Stimulated activated CD8-positive, alpha-beta memory T cell treated with anti-CD3 and anti-CD28 coated beads, Interleukin-7, amount 100 ng/mL, for 4 hours (primary cell): ENCODE results near the gene AMIGO1.
"Not testable (repeated sequence)": the region's sequence is repeated elsewhere in the genome, so short reads cannot be mapped to it uniquely, and the experiment has no call there.

ENCODE experiments used
- DNase-seq, 2 donors: peaks; one replicate each; pipeline ENCODE4 v3.0.0-alpha.2; 2020; ENCODE audit warnings: low read depth in 2 of 2

Gene AMIGO1

GRCh38 chr1:109483672-109484518 lies 25.6 kb downstream of the AMIGO1 start, which contains the start of gene ATXN7L2:
Gene ATXN7L2, plus strand, starts transcription at chr1:109483905. Its CDS starts 49 bp downstream, at chr1:109483954.
- DNase-seq, result peak; percentile 86 to 91

GRCh38 chr1:109482791-109483671 lies 26.5 kb downstream of the AMIGO1 start:
- DNase-seq, result peak; percentile 9 to 36

DNA sequence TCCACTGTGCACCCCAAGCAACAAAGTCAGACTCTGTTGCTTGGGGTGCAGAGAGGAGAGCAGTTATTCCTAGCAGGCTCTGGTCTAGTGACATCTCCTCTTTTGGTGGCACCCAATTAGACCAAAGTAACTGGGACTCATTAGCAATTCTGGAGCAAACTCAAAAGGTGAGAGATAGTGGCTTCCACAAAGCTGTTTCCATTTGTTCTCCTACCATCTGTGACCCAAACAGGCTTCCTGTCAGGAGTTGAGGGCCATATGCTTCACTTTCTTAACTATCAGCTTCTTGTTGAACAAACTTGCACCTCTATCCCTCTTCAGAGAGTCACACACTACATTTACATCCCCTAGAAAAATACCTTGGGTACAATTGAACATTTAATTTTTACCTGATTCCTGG lies 27.3 kb downstream of the AMIGO1 start:
- no peak for DNase-seq

GRCh38 chr1:109481646-109482045 lies 27.9 kb downstream of the AMIGO1 start:
- no peak for DNase-seq

DNA sequence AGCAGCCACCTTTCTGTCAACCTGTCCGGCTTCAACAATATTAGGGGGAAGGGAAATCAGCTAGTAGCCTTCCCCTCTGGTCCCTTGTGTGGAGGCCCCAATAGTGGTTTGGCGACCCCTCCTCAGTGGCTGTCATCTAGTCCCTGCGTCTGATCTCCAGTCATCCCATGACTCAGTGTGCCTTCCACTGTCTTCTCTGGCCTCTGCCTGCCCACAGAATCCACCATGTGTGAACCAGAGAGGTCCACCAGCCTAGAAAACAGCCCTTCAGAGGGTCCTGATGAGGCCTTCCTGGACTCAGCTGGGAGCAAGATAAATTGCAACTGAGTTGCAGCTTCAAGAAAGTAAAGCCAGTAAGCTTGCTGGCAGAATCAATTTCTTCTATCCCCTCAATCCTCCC lies 29.6 kb downstream of the AMIGO1 start:
- DNase-seq, result no peak

- no peak for DNase-seq
These were observed 30.2 kb downstream of the AMIGO1 start for GRCh38 chr1:109479311-109479710.

DNA sequence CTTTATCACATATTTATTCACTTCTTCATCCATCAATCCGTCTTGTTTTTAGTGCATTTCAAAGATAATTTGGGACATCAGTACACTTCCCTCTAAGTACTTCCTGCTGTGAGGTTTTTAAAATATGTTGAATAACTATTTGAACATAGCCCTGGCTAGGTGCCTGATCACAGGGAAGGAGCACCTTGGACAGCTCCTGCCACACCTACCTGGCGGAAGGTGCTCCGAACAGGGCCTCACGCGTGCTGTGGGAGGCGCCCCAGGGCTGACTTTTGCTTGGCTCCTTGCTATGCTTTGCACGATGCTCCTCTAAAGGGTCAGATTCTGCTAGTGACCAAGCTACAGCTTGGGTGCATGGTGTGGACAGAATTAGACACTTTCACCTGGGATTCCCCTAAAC lies 30.7 kb downstream of the AMIGO1 start:
- no peak for DNase-seq

- DNase-seq, result no peak
These were observed 31.7 kb downstream of the AMIGO1 start for GRCh38 chr1:109477821-109478220.

GRCh38 chr1:109476825-109477224 lies 32.7 kb downstream of the AMIGO1 start:
- no peak for DNase-seq

DNA sequence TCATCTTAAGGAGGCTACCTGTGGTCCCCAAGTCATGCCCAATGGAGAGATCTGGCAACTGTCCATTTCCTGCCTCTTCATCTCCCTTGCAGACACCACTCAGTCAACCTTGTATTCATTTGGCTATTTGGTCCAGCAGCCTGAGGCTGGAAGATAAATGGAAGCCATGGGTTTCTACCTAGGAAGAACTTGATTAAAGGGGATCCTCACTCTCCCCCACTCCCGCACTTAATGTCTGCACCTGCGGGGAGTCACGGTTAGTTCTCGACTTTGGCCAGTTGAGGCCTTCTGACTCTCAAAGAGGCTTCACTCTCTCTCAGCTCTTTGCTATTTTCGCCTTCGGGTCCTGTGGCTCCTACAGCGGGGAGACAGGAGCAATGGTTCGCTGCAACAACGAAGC lies 34.3 kb downstream of the AMIGO1 start:
- DNase-seq, result no peak

GRCh38 chr1:109474697-109475096 lies 34.8 kb downstream of the AMIGO1 start:
- no peak for DNase-seq

DNA sequence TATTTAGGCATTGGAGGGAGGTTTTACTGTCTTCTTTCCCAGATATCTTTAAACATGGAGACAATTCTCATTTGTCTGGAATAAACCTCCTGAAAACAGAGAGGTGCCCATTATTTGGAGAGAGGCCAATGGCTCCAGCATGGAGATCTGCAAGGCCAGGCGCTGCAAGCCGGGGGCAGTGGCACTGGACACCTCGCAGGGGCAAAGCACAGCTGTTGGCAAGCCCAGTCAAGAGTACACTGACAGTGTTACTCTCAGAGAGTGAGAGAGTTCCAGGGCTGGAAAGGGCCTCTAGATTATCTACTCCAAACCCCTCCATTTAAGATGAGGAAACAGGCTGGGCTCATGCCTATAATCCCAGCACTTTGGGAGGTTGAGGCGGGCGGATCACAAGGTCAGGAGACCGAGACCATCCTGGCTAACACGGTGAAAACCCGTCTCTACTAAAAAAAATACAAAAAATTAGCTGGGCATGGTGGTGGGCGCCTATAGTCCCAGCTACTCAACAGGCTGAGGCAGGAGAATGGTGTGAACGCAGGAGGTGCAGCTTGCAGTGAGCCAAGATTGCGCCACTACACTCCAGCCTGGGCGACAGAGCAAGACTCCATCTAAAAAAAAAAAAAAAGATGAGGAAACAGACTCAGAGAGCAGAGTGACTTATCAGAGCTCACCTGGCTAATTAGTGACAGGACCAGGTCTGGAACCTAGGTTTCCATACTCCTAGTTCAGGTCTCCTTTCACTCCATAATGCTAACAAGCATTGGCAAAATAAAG lies 36.1 kb downstream of the AMIGO1 start:
- not testable (repeated sequence) for DNase-seq

DNA sequence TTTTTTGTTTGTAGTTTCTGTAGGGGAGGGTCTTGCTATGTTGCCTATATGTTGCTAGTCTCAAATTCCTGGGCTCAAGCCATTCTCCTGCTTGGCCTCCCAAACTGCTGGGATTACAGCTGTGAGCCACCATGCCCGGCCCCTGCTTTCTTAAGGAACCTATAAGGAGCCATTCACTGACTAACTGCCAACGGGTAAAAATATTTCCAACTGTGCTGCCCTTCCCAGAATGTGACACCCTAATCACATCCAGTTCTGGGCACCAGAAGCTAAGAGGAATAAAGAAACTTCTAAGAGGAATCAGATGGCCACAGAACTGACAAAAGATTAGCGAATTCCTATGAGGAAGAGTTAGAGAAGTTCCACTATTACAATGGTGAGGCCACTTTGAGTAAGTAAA lies 36.7 kb downstream of the AMIGO1 start:
- no peak for DNase-seq

GRCh38 chr1:109470245-109470644 lies 39.3 kb downstream of the AMIGO1 start:
- DNase-seq, result no peak

DNA sequence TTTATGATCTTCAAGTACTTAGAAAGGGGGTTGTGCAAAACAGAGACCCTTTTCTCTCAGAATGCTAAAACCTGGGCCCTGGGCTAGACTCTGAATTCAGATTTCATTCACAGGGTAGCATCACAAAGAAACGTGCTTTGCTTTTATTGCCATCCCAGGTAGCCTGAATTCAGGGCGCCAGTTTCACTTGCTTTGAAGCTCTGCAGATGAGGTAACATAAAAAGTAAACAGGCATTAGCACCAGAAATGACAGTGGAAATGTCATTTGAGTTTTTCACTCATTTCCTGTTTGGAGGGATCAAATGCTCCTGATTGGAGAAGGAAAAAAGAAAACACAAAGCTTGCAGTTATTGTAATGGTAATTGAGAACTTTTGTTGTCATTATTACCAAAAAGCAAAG lies 40.6 kb downstream of the AMIGO1 start:
- DNase-seq, result no peak

DNA sequence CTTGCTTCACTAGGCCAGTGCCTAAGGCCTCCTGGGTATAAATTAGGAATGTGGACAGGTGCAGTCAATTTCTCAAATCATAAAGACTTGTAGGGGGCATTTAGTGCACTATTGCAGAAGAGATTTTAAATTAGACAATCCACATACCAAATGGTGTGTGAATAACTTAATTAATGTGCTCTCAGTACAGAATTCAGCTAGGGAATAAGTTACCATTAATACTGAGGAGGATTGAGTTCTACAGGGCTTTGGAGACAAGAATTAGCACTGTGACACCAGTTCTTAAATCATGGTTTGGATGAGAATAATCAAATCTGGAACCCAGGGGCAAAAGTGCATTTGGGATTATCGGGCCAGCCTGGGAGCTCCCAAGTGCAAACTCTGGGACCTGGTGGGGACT lies 41.5 kb downstream of the AMIGO1 start:
- no peak for DNase-seq

DNA sequence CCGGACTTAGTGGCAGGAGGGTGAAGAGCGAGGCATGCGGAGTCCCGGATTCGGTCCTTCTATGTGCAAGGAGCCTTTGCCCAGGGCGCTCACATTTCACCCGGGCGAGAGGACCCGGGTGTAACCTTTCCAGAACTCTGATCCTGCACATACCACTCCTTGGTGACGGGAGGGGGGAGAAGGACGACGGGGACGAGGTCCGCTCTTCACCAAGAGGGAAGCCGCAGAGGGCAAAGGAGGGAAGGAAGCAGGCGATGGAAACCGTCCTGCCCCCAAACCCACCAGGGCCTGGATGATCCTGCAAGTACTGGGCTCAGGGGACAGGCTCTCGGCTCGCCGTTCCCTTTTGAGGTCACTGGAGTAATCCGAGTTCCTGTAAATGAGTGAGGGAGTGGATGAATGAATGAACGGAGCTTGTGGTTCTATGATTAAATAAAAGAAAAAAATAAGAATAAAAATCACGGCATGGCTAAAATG lies 42.2 kb downstream of the AMIGO1 start:
- no peak for DNase-seq

DNA sequence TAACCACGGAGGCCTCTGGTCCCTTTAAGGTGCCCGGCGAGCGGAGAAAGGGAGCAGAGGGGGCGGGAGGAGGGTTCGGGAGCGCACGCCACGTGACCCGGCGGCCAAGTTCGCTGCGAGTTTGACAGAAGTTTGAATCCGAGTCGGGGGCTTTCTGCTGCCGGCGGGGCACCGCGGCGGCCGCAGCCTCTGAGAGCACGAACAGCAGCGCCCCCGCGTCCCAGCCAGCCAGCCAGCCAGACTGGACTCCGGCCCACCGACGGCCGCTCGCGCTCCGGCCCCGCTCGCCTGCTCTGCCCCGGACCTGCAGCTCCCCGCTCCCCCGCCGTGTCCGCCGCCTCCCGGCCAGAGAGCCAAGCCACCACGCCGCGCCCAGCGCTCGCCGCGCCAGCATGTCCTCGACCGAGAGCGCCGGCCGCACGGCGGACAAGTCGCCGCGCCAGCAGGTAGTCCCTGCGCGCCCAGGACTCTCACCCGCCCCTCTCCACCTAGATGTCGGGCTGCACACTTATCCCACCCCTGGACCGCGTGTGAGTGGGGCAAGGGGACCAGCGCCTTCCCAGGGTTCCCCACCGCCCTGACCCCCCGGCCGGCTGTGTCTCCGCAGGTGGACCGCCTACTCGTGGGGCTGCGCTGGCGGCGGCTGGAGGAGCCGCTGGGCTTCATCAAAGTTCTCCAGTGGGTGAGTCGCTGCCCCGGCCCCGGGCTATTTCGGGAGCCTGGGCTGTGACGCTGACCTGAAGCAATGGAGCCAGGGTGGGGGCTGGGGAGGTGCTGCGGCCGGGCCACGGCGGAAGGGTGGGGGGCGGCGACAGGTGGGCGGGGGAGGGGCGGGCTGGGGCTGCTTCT lies 42.9 kb downstream of the AMIGO1 start, which contains the start of gene SYPL2:
Gene SYPL2, plus strand, starts transcription at position 95 of the 849 bp plus-strand sequence. Its CDS starts 298 bp downstream, at position 393.
- no peak for DNase-seq

DNA sequence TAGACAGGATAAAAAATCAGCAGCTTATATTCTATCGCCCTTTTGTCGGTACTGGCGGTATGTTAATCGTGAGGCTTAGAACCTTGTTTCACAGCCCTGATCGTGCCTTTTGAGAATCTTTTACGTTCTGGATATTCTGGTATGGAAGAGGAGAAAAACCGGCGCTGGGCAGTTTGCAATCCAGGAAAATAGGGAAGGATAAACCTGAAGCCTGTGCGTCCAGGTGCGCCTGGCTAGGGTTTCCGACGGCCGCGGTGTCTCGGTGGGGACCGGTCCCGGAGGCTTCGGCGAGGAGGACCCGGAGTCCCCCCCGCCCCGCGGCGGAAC lies 43.4 kb downstream of the AMIGO1 start:
- no peak for DNase-seq

GRCh38 chr1:109457819-109458218 lies 51.7 kb downstream of the AMIGO1 start:
- no peak for DNase-seq
